Endometrium (tissue), 2 donors: ENCODE results near the gene PCGF1.

Experiments used
- FAIRE-seq: peaks from 2 replicates; lab custom pipeline; 2012; peaks lifted over from hg19 to GRCh38; lab: Jason Lieb, UNC
- donor health status: control.
- donor health status: control.

PCGF1 gene

GRCh38 chr2:74515271-74515980, 7.9 kb upstream of the PCGF1 start:
- no peak for FAIRE-seq

GRCh38 chr2:74514368-74515270, 7.1 kb upstream of the PCGF1 start, which contains the start of gene TLX2:
Gene TLX2 (plus strand): TSS chr2:74514450. CDS start chr2:74514807, 357 bp downstream.
- no peak for FAIRE-seq

DNA sequence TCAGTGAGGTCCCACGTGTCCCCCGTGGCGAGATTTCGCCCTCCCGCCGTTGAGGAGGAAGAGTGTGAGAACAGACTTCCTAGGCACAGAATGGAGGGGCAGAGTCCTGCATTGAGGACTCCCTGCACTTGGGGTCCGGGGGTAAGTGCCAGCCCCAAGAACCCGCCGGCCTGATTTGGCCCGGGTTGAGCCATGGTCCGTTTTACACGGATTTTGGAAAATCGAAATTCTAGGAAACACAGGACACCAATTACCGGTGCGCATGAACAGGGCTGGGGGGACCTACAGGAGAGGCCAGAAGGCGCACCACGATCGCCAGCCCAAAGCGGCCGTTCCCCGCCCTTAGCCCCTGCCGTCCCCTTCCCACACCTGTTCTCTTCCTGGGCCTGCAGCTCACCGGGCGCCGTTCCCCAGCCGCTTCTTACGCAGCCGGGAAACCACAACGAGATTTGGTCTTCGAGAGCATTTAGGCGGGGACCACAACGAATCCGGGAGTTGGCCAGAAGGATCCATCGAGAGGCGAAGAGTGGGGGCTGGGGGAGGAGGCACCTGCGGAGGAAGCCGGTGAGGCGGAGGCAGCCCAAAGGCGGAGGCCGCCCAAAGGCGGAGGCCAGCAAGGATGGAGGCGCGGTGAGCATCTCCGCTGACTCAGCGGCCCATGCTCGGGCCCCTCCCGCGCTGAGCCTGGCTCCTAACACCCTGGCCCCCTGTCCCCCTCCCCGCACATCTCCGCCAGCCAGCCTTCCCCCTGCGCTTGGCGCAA, 6.3 kb upstream of the PCGF1 start:
- FAIRE-seq: no peak

- FAIRE-seq: no peak
Observed at GRCh38 chr2:74512744-74513604, 5.5 kb upstream of the PCGF1 start.

DNA sequence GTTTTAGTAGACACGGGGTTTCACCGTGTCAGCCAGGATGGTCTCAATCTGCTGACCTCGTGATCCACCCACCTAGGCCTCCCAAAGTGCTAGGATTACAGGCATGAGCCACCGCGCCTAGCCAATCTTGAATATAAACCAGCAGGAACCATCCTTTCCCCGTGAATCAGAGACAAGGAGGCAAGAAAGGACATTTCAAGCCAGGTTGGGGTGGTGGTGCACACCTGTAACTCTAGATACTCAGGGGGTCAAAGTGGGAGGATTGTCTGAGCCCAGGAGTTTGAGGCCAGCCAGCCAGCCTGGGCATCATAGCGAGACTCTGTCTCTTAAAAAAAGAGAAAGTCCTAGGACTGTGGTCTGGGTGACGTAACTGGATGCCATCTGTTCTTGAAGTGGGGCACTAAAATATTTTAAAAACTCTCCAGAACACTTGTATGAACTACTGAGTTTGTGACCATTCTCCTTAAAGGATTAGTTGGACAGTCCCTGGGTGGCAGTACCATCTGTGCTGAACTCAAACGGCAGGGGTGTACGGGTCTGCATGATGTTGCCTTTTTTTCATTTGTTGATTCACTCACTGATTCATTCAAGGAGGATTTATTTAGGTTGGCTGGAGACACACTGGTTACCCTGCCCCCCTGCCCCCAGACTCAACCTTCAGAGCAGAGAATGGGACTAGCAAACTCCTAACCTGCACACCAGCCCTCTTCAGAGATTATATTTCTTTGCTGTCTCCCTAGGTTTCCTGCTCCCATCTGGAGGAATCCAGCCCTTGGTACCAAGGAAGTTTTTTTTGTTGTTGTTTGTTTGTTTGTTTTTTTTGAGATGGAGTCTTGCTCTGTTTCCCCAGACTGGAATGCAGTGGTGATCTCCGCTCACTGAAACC, 3.9 kb upstream of the PCGF1 start:
- FAIRE-seq: no peak

DNA sequence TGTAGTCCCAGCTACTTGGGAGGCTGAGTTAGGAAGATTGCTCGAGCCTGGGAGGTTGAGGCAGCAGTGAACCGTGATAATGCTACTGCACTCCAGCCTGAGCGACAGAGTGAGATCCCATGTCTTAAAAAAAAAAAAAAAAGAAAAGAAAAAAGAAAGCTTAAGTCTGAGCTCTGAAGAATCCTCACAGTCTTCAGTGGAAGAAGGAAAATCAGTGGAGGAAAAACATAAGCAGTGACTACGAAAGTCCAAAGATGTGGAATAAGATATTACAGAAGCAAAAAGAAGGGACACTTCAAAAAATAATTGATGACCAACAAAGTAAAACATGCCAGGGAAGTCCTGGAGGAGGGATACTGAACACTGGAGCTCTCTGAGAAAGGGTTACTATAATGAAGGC, 2.8 kb upstream of the PCGF1 start:
- no peak for FAIRE-seq

- no peak for FAIRE-seq
Observed at GRCh38 chr2:74507926-74508520, 528 bp upstream of the PCGF1 start.

DNA sequence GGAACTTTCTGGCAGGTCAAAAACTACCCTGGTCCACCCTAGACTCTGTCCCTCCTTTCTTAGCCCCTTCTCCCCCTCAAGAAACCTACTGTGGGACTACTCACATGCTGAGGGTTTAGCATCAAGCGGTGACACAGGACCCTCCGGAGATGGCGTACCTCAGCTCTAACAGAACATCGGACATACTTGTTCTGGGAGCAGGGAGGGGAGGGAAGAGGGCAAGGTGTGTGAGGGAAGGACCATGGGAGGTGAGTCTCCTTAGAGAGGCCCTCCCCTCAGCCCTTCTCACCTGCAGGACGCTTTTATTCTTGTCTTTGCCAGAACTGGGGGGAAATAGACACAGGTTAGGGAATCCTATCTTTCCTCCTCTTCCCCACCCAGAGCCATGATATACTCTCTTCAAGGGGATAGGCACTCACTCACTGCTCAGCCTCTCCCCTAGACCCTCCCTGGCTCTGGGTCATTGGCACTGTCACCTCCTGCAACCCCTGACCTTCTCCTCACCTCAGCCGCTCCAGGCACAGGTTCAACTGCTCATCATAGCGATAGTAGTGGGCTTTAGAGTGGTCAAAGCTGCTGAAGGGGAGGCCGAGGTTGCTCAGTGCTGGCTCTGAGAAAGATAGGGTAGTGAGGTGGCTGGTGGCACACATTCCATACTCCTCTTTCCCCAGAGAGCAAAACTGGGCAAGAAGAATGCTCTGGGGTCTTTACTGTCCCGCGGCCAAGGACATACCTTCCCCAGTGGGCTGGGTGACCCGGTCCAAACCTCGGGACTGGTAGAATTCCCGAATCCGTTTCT, 1.8 kb downstream of the PCGF1 start:
- no peak for FAIRE-seq

GRCh38 chr2:74504591-74504990, 2.9 kb downstream of the PCGF1 start:
- FAIRE-seq: no peak

- FAIRE-seq: no peak
Observed at GRCh38 chr2:74503506-74504475, 3.7 kb downstream of the PCGF1 start.

GRCh38 chr2:74502720-74503505, 4.6 kb downstream of the PCGF1 start:
- no peak for FAIRE-seq

DNA sequence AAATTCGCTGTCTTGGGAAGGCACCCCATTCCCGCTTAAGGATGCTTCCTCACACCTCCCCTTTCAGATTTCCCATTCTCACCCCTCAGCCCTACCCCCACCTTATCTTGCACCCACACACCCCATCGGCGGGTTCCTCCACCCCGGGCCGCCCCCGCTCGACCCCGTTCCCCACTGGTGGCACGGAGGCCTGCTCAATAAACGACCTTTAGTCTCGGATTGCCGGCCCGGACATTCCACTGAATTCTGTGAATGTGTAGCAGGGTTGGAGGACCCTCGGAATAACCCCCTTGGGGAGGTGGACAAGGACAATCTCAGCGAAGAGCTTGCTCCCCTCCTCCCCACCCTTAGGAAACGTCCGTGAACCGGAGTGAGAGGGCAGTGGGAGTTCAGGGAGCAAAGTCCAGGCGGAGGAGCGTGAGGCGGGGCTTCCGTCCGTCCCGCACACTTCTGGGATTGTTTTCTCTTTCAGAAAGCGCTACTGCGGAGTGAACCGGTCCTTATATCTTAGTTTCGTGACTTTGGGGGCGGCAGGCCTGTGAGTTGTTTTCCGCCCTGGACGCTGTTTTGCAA, 5.3 kb downstream of the PCGF1 start:
- no peak for FAIRE-seq

DNA sequence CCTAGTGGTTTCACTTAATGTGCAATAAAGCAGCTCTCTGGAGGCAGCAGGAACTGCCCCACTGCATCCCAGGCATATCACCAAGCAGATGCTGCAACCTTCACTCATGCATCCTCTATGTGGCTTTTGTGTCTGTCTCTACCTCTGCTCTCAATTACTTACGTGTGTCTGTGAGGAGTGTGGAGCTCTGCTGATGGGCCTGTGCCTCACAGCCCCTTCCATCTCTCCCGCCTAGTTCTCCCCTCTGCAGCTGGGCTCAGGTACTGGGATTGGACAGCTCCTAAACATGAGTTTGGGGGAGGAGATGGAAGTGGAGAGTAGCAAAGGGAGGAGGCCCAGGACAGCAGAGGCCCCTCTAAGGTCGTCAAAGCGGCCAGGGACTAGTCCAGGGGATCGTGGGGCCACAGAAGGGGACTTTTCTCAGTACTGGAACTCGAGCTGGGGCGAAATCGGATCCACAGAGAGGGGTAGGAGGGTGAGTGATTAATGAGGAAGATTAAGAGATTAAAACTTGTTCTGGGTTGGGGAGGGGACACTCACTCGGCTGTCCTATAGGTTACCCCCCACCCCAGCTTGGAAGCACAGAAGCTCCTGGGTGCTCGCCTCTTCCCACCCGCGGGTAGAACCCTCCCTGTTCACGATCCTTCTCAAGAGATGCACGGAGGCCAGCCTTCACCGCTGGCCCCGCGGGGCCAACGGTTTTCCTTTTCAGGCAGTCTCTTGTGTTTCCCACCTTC, 6.0 kb downstream of the PCGF1 start:
- FAIRE-seq: no peak

GRCh38 chr2:74500578-74500946, 6.9 kb downstream of the PCGF1 start:
- FAIRE-seq: no peak

DNA sequence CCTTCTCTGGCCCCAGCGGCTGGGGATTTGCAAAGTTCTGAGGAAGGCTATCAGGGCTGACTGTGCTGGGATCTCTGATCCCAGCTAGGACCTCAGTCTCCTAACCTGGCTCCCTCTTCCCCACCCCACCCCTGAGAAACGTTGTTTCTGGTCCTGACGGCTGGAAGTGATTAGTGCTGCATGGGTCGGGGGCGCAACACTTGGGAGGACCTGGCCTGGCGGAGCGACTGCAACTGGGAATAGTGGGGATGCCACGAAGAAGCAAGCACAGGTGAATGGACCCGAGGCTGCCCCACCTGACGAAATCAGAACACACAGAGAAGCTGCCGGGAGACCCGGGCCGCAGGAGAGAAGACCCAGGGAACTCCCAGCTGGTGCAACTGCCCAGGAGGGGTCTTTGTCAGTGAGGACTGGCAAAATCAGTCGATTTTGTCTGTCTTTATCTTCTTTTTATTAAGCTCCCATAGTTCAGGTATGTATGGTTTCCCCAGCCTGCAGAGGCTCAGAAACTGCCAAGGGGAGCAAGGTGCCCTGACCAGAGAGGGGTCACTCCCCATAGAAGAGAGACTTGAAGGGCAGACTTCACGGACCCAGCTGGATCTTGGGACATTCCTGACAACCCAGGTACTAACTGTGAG, 7.4 kb downstream of the PCGF1 start:
- no peak for FAIRE-seq
